GM10248 (cell line): ENCODE measurements around the gene RXRB.
"Not testable (repeated sequence)": the region's sequence is repeated elsewhere in the genome, so short reads cannot be mapped to it uniquely, and the experiment has no call there.

Experiments
- CTCF ChIA-PET: fragments of 300-600 bp; sonication (Branson Sonifier 250); formaldehyde crosslinking; extraction: SDS; loops from one replicate; lab custom pipeline; 2021; ENCODE audit warnings: antibody characterized with exemption; lab: Yijun Ruan, JAX
- POLR2A ChIA-PET: fragments of 350-650 bp; sonication (Branson Sonifier 250); formaldehyde crosslinking; extraction: SDS; loops from one replicate; lab custom pipeline; 2020; ENCODE audit warnings: antibody characterized with exemption; lab: Yijun Ruan, JAX
- DNase-seq: peaks from one replicate; pipeline ENCODE4 v3.0.0; 2012; ENCODE audit errors: extremely low spot score
- CTCF ChIP-seq: IDR thresholded peaks from 2 replicates; pipeline ENCODE4 v1.5.1; 2012; ENCODE audit warnings: mild to moderate bottlenecking, low read depth; ENCODE audit errors: extremely low read depth, missing control alignments, control extremely low read depth

The RXRB gene

GRCh38 chr6:33243476-33243875 is 43.0 kb upstream of the RXRB start:
- DNase-seq = no peak
- CTCF ChIA-PET = interaction anchor here (0.9 kb wide), 1 partner anchor 129 kb away, joined by 4 read pairs; no protein-coding TSS in a partner anchor
- TF ChIP-seq CTCF = no peak
- POLR2A ChIA-PET = interaction anchor here (0.7 kb wide), 1 partner anchor 85 kb away, joined by 3 read pairs; no protein-coding TSS in a partner anchor

- POLR2A ChIA-PET = no interaction called here
- DNase-seq = no peak
- CTCF ChIA-PET = interaction anchor here (8.5 kb wide), 1 partner anchor 6 kb away, joined by 82 read pairs; no protein-coding TSS in a partner anchor
- TF ChIP-seq CTCF = no peak
Measured at GRCh38 chr6:33241968-33242367, 41.5 kb upstream of the RXRB start.

- POLR2A ChIA-PET = no interaction called here
- no peak for TF ChIP-seq CTCF
- no peak for DNase-seq
- CTCF ChIA-PET = interaction anchor here (8.5 kb wide), 1 partner anchor 11 kb away, joined by 82 read pairs; no protein-coding TSS in a partner anchor
Measured at GRCh38 chr6:33237741-33238140, 37.3 kb upstream of the RXRB start.

DNA sequence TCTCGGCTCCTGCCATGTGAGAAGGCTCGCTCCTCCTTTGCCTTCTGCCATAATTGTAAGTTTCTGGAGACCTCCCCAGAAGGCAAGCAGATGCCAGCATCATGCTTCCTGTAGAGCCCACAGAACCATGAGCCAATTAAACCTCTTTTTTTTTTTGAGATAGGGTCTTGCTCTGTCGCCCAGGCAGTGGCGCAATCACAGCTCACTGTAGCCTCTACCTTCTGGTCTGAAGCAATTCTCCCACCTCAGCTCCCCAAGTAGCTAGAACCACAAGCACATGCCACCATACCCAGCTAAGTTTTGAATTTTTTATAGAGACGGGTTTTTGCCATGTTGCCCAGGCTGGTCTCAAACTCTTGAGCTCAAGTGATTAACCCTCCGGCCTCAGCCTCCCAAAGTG is 36.4 kb upstream of the RXRB start:
- no peak for TF ChIP-seq CTCF
- POLR2A ChIA-PET = interaction anchor here (0.6 kb wide), 1 partner anchor 84 kb away, joined by 4 read pairs; no protein-coding TSS in a partner anchor
- CTCF ChIA-PET = interaction anchor here (0.9 to 8.5 kb wide), 3 partner anchors 9 to 78 kb away, joined by 3 to 82 read pairs (median 3); no protein-coding TSS in a partner anchor
- DNase-seq = no peak

DNA sequence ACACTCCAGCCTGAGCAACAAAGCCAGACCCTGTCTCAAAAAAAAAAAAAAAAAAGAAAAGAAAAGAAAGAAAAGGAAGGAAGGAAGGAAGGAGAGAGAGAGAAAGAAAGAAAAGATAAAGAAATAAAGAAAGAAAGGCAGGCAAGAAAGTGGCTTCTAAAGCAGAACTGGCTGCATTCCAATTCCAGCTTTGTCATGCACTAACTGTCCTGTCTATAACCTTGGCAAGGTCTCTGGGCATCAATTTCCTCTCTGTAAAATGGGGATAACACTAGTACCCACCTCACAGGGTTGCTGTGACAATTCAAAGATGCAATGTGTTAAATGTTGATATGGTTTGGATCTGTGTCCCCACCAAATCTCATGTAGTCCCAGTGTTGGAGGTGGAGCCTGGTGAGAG is 35.9 kb upstream of the RXRB start:
- ChIA-PET CTCF (interaction anchor here (0.9 to 8.5 kb wide), 3 partner anchors 8 to 77 kb away, joined by 3 to 82 read pairs (median 3); no protein-coding TSS in a partner anchor), POLR2A (interaction anchor here (0.6 kb wide), 1 partner anchor 83 kb away, joined by 4 read pairs; no protein-coding TSS in a partner anchor)

DNA sequence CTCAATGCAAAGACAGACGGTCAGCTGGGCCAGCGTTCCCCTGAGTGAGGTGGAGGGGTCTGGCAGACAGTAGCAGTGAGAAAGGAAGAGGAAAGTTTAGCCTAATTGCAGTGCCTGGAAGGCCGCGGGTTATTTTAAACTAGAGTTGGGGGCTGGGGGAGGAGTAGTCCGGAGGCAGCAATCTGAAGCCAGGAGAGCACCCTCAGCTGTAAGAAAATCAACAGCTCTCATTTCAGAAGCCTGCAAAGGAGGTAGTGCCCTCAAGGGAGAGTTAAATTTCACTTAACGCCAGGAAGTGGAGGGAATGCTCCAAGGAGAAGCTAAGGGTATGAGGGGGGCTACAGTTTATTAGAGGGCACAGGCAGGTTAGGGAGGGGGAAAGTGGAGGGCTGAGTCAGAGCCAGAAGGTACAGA is 34.8 kb upstream of the RXRB start:
- POLR2A ChIA-PET = no interaction called here
- no peak for TF ChIP-seq CTCF
- CTCF ChIA-PET = interaction anchor here (8.5 kb wide), 1 partner anchor 13 kb away, joined by 82 read pairs; no protein-coding TSS in a partner anchor
- no peak for DNase-seq

More for the DNA sequence above, 35.9 kb upstream of the RXRB start:
- TF ChIP-seq CTCF = no peak
- no peak for DNase-seq

DNA sequence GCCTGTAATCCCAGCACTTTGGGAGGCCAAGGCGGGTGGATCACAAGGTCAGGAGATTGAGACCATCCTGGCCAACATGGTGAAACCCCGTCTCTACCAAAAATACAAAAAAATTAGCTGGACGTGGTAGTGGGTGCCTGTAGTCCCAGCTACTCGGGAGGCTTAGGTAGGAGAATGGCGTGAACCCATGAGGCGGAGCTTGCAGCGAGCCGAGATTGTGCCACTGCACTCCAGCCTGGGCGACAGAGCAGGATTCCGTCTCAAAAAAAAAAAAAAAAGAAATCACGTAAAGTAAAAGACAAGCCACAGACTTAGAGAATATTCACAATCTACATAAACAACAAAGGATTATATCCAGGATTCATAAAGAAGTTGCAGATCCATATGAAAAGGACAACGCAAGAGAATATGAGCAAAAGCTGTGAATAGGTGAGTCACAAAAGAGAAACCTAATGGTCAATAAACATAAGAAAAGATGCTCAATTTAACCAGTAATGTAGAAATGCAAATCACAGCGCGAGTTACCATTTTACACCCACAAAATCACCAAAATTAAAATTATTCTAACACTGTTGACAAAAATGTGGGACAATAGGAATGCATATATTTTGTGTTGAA is 26.1 kb upstream of the RXRB start:
- DNase-seq, POLR2A ChIA-PET: not testable (repeated sequence)
- CTCF ChIA-PET = interaction anchor here (1.1 to 5.9 kb wide), 2 partner anchors 21 to 78 kb away, joined by 3 to 33 read pairs; no protein-coding TSS in a partner anchor
